Smooth muscle cell of the coronary artery (primary cell): ENCODE data around the gene MED9. TPM values are rescaled to one million over a fixed set of nuclear protein-coding genes. Genes with fewer than 3 reads are reported as not detected.

Experiments used
- total RNA-seq: library from RNA; depleted of rRNA; stranded (reverse); fragments of >200 nt; gene quantifications from 2 replicates; pipeline ENCODE4 v1.2.3, GENCODE V29; 2014; ENCODE audit warnings: low replicate concordance

MED9 gene, protein sequence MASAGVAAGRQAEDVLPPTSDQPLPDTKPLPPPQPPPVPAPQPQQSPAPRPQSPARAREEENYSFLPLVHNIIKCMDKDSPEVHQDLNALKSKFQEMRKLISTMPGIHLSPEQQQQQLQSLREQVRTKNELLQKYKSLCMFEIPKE
- total RNA-seq: 6.8 and 7.7 TPM in 2 replicates

GRCh38 chr17:17476865-17477467 lies at the start of gene MED9:
MED9 (plus strand) TSS chr17:17477000; CDS start chr17:17477042, 42 bp downstream.

GRCh38 chr17:17496189-17497064 lies 19.6 kb downstream of the MED9 start, which contains the start of gene RASD1:
RASD1 (minus strand) TSS chr17:17496395; CDS start chr17:17496181, 214 bp downstream.

Other genes with a start within 250 kb of the MED9 start
- 35.2 and 102 TPM in 2 replicates for gene FLCN, start 239.8 kb upstream of the MED9 start, total RNA-seq
- 47.0 and 69.2 TPM in 2 replicates for gene COPS3, start 195.8 kb upstream of the MED9 start, total RNA-seq
- gene NT5M, start 173.6 kb upstream of the MED9 start, total RNA-seq: 0.70 and 0.83 TPM in 2 replicates
- gene RASD1, start 19.4 kb downstream of the MED9 start, total RNA-seq: 0.53 and 6.0 TPM in 2 replicates
- 13.7 and 21.4 TPM in 2 replicates for gene PEMT, start 114.7 kb downstream of the MED9 start, total RNA-seq
- gene RAI1, start 204.5 kb downstream of the MED9 start, total RNA-seq: 2.0 and 4.7 TPM in 2 replicates